GM21619 (cell line): ENCODE measurements around the gene ANKRD24.
"Not testable (repeated sequence)": the region's sequence is repeated elsewhere in the genome, so short reads cannot be mapped to it uniquely, and the experiment has no call there.

ENCODE experiments used
- ATAC-seq: cut with Tn5 transposase; IDR thresholded peaks from one replicate; pipeline ENCODE4 v1.9.1; 2021; ENCODE audit not compliant: unreplicated experiment

The ANKRD24 gene

DNA sequence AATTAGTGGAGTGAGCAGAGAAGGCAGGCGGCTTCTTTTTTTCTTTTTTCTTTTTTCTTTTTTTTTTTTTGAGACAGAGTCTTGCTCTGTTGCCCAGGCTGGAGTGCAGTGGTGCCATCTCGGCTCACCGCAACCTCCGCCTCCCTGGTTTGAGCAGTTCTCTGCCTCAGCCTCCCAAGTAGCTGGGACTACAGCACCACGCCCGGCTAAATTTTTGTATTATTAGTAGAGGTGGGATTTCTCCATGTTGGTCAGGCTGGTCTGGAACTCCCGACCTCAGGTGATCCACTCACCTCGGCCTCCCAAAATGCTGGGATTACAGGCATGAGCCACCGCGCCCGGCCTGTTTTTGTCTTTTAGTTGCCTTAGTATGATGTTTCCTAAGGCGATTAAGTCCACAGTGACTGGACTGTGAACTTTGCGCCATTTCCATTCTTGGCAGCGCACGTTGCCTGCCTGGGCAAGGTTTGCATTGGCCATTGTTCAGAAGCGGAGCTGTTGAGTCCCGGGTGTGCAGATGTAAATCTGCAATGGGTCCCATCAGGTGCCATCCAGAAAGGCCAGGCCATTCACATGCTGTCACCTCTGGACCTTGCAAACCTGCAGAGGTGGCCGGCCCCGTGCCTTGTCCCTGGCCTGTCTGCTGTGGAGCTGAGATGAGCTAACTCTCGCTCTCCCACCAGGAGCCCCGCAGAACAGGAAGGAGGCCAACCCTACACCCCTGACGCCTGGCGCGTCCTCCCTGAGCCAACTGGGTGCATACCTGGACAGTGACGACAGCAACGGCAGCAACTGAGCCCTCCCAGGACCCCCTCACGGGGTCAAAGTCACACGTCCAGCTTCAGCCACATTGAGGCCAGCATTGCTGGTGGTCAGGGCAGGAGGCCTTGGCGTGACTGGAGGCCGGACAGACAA lies 85.7 kb downstream of the ANKRD24 start:
- no peak for ATAC-seq

DNA sequence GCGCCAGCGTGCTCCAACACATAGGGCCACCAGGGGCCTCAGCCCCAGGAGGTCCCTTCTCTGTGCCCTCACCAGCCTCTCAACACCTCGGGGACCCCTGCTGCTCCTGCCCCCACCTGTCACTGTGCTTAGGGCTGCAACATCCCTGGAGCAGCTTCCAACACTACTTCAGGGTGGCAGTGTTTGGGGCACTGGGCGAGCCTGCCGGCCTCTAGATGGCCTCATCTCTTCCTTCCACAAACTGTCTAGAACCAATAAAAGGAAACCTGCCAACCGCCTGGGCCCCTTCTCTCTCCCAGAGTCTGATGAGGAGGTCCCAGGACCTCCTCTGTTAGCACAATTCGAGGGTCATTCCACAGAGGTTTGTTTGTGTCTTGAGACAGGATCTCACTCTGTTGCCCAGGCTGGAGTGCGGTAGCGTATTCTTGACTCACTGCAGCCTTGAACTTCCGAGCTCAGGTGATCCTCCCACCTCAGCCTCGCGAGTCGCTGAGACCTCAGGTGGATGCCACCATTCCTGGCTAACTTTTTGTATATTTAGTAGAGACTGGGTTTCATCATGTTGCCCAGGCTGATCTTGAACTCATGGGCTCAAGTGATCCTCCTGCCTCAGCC lies 86.4 kb downstream of the ANKRD24 start:
- no peak for ATAC-seq

DNA sequence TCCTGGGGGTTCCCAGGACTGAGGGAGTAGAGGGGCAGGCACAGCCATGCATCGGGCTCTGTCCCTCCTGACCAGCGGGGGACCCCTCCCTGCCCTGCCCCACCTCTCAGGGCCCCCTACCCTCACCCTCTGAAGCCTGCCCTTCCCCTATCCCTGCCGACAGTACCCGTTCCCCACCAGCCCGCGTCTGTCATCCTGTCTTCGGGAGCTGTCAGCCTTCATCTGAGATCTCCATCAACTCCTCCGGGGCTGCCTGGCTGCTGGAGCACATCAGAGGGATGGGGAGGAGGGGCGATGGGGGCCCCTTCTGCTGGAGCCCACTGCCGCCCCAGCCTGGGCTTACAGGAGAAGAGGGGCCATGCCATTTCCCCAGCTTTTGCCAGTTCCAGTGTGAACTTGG lies 90.4 kb downstream of the ANKRD24 start:
- ATAC-seq: no peak

DNA sequence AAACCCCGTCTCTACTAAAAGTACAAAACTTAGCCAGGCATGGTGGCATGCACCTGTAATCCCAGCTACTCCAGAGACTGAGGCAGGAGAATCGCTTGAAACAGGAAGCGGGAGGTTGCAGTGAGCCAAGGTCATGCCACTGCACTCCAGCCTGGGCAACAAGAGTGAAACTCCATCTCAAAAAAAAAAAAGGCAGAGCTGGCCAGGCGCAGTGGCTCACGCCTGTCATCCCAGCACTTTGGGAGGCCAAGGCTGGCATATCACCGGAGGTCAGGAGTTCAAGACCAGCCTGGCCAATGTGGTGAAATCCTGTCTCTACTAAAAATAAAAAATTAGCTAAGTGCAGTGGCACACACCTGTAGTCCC lies 91.8 kb downstream of the ANKRD24 start:
- ATAC-seq: not testable (repeated sequence)
